Mesendoderm (in vitro differentiated cells): Measurements from ENCODE around the gene DYNC1I1.

Source experiments
- DNase-seq: peaks from one replicate; pipeline ENCODE4 v3.0.0; 2013
- H2AK5ac ChIP-seq: 2 replicates; pipeline ENCODE4 v1.6.1; 2013; ENCODE audit warnings: low read length, inconsistent platforms
- H2BK120ac ChIP-seq: 2 replicates; pipeline ENCODE4 v1.6.1; 2013; ENCODE audit warnings: low read depth, mild to moderate bottlenecking, low read length, moderate library complexity, mixed read lengths
- H2BK15ac ChIP-seq: replicated peaks from 2 replicates; pipeline ENCODE4 v1.6.1; 2013; ENCODE audit warnings: low read depth, mild to moderate bottlenecking, moderate library complexity
- H2BK5ac ChIP-seq: 2 replicates; pipeline ENCODE4 v1.6.1; 2013; ENCODE audit warnings: low read length, inconsistent platforms
- H3K18ac ChIP-seq: 2 replicates; pipeline ENCODE4 v1.6.1; 2013; ENCODE audit warnings: mild to moderate bottlenecking, low read length, mixed read lengths
- H3K23ac ChIP-seq: one replicate; pipeline ENCODE4 v1.6.1; 2013; ENCODE audit warnings: low read length
- H3K27ac ChIP-seq: 2 replicates; pipeline ENCODE4 v1.5.1; 2013; ENCODE audit warnings: low read depth, mild to moderate bottlenecking, inconsistent platforms, low read length, moderate library complexity
- H3K27me3 ChIP-seq: 2 replicates; pipeline ENCODE4 v1.6.1; 2013; ENCODE audit warnings: low read length, control low read depth, mild to moderate bottlenecking, inconsistent platforms; ENCODE audit not compliant: insufficient read depth, poor library complexity
- H3K36me3 ChIP-seq: 2 replicates; pipeline ENCODE4 v1.6.1; 2013; ENCODE audit warnings: low read length, inconsistent platforms; ENCODE audit not compliant: control insufficient read depth, insufficient read depth
- H3K4ac ChIP-seq: one replicate; pipeline ENCODE4 v1.6.1; 2013; ENCODE audit warnings: low read depth, mild to moderate bottlenecking, low read length, moderate library complexity
- H3K4me1 ChIP-seq: 2 replicates; pipeline ENCODE4 v1.6.1; 2013; ENCODE audit warnings: low read depth, low read length, inconsistent platforms; ENCODE audit not compliant: control insufficient read depth
- H3K4me2 ChIP-seq: 2 replicates; pipeline ENCODE4 v1.6.1; 2013; ENCODE audit warnings: low read length
- H3K4me3 ChIP-seq: 2 replicates; pipeline ENCODE4 v1.5.1; 2013; ENCODE audit warnings: mild to moderate bottlenecking, low read length
- H3K56ac ChIP-seq: one replicate; pipeline ENCODE4 v1.6.1; 2013; ENCODE audit warnings: low read length
- H3K79me1 ChIP-seq: 2 replicates; pipeline ENCODE4 v1.6.1; 2013; ENCODE audit warnings: low read length, inconsistent platforms
- H3K79me2 ChIP-seq: 2 replicates; pipeline ENCODE4 v1.6.1; 2013; ENCODE audit warnings: mild to moderate bottlenecking, low read length; ENCODE audit not compliant: control insufficient read depth, insufficient read depth
- H3K9ac ChIP-seq: 2 replicates; pipeline ENCODE4 v1.6.1; 2013; ENCODE audit warnings: low read length, inconsistent platforms
- H4K5ac ChIP-seq: one replicate; pipeline ENCODE4 v1.6.1; 2013; ENCODE audit warnings: low read length
- H4K8ac ChIP-seq: one replicate; pipeline ENCODE4 v1.6.1; 2013; ENCODE audit warnings: low read depth, mild to moderate bottlenecking, control low read depth, low read length, moderate library complexity
- WGBS: extraction: QIAGEN DNeasy Blood & Tissue Kit; methylation state at CpG from one replicate; pipeline ENCODE4 v1.1.7; 2013; ENCODE audit warnings: low lambda C conversion rate, missing lambda C conversion rate; ENCODE audit not compliant: insufficient coverage; ENCODE audit errors: extremely low coverage; 5-methylcytosine and 5-hydroxymethylcytosine counted together

Gene DYNC1I1

DNA sequence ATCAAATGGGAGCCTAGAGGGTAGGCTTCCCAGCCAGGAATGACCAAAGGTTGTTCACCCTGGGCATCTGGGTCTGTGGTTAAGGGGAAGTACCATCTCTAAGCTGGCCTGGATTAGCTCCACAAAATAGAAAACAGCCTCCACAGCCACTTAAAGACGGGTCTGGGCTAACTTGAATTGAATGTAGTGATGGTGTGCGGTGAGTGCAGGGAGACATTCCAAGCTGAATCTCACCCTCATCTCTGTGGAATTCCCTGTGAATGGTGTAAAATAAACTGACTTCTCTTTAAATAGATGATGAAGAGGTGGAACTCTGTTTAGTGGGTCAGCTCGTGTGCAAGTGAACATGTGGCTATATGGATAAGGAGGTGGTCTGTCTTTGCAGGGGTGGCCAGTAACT is 251.0 kb downstream of the DYNC1I1 start:
- Histone ChIP-seq H3K4ac (no peak overlapping the region), H2BK120ac (no peak overlapping the region), H2BK5ac (no peak overlapping the region), H3K9ac (no peak overlapping the region), H4K5ac (no peak overlapping the region), H3K18ac (no peak overlapping the region), H3K36me3 (no peaks in the 10 kb centered on the region), H3K4me2 (no peak overlapping the region), H3K27ac (no peak overlapping the region), H3K56ac (no peak overlapping the region), H3K79me1 (no peaks in the 10 kb centered on the region), H4K8ac (no peak overlapping the region), H2BK15ac (no peak overlapping the region), H2AK5ac (no peak overlapping the region), H3K4me3 (no peak overlapping the region), H3K79me2 (no peaks in the 10 kb centered on the region), H3K27me3 (no peaks in the 10 kb centered on the region), H3K4me1 (peaks cover under 1% of the 10 kb centered on the region), H3K23ac (no peak overlapping the region)
- WGBS: no CpG with 5 or more reads among the region's 3 CpGs
- DNase-seq: no peak

DNA sequence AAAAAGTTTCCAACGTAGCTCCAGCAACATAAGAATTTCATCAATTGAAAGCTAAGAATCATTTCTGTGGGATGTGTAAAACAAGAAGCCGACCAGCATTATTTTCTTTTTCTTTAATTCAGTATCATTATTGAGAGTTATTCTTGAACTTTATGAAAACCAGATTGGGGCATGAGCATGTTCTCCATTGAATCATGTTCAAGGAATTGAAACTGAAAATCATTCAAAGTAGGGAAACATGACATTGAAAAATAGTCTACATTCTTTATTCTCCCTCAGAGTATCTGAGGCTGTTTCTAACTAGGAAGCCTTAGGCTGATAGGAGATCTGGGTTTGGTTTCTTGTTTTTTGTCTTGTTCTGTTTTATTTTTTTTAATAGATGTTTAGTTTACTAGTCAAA is 253.7 kb downstream of the DYNC1I1 start:
- no peaks in the 10 kb centered on the region for H3K79me2 ChIP-seq
- H2BK120ac ChIP-seq: no peak overlapping the region
- H3K23ac ChIP-seq: no peak overlapping the region
- H3K4me3 ChIP-seq: no peak overlapping the region
- no peak for DNase-seq
- no peak overlapping the region for H4K5ac ChIP-seq
- no peak overlapping the region for H3K56ac ChIP-seq
- no peak overlapping the region for H2AK5ac ChIP-seq
- H3K79me1 ChIP-seq: no peaks in the 10 kb centered on the region
- no CpG with 5 or more reads among the region's 2 CpGs for WGBS
- H3K4ac ChIP-seq: no peak overlapping the region
- no peak overlapping the region for H3K9ac ChIP-seq
- H3K27ac ChIP-seq: no peak overlapping the region
- no peak overlapping the region for H3K18ac ChIP-seq
- no peaks in the 10 kb centered on the region for H3K4me1 ChIP-seq
- H2BK15ac ChIP-seq: no peak overlapping the region
- no peaks in the 10 kb centered on the region for H3K27me3 ChIP-seq
- no peaks in the 10 kb centered on the region for H3K36me3 ChIP-seq
- no peak overlapping the region for H4K8ac ChIP-seq
- H2BK5ac ChIP-seq: no peak overlapping the region
- H3K4me2 ChIP-seq: no peak overlapping the region

DNA sequence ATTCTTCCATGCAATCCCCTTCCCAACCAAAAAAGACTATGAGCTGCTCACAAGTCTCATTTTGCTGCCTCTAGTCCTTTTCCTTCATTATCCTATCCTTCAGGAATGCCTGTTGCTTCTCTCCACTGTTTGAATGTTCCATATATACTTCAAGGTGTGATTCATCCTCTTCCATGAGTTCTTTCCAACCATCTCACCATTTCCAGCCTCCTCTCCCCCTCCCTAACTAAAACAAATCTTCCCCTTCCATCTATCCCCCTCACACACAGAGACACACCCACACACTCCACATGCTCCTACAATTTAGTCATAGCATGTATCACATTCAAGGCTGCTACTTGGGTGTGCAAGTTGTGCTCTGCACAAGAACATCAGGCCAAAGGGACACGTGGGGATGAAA is 254.3 kb downstream of the DYNC1I1 start:
- Histone ChIP-seq H2BK120ac (no peak overlapping the region), H3K4me1 (no peaks in the 10 kb centered on the region), H4K5ac (no peak overlapping the region), H3K56ac (no peak overlapping the region), H3K79me2 (no peaks in the 10 kb centered on the region), H3K4me2 (no peak overlapping the region), H2AK5ac (no peak overlapping the region), H3K23ac (no peak overlapping the region), H4K8ac (no peak overlapping the region), H3K9ac (no peak overlapping the region), H3K27ac (no peak overlapping the region), H3K4me3 (no peak overlapping the region), H2BK5ac (no peak overlapping the region), H3K36me3 (no peaks in the 10 kb centered on the region), H2BK15ac (no peak overlapping the region), H3K18ac (no peak overlapping the region), H3K79me1 (no peaks in the 10 kb centered on the region), H3K4ac (no peak overlapping the region), H3K27me3 (no peaks in the 10 kb centered on the region)
- DNase-seq: no peak
- no CpG with 5 or more reads among the region's 1 CpG for WGBS

DNA sequence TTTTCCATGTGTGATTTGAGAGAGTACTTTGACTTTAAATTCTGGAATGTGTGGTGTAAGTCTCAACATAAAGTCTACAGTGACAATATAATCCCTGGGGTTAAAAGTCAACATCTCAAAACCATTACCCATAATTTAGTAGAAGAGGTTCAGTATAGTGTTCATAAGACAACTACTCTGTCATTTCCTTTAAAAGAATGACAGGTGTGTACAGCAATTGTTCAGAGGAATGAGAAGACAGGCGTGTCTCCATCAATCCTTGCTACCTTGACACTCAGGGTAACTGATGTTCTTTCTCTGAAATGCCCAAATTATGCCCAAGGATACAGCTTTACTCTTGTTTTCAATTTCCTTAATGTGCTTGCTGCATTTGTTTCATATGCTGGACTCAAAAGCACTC is 256.4 kb downstream of the DYNC1I1 start:
- no CpG with 5 or more reads among the region's 1 CpG for WGBS

DNA sequence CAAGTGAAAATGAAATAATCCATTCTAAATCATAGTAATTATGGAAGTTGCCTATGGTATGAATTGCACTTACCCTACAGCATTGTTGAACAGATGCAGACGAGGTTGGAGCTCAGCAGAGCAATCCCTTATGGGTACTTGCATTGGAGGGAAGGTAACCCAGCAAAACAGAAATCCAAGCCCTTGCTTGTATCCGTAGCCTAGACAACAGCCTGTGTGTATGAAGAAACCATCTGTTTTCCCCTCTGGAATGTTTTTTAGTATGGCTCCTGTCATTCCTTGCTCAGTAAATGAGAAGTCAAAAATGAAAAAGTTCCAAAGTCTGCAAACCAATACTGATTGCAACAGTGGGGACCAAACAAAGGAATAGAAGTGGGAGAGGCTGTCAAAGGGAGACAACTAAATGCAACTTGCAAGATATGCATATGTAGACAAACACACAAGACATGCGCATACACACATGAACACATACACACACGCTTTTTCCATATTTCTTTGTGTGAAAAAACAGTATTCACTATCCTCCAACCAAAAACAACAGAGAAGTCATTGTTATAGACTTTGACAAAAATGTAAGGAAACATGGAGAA is 260.8 kb downstream of the DYNC1I1 start:
- Histone ChIP-seq H3K4me3 (no peak overlapping the region), H2BK120ac (no peak overlapping the region), H2BK15ac (no peak overlapping the region), H4K8ac (no peak overlapping the region), H2BK5ac (no peak overlapping the region), H3K4me2 (no peak overlapping the region), H3K36me3 (no peaks in the 10 kb centered on the region), H3K4me1 (no peaks in the 10 kb centered on the region), H3K9ac (no peak overlapping the region), H2AK5ac (no peak overlapping the region), H3K79me1 (no peaks in the 10 kb centered on the region), H4K5ac (no peak overlapping the region), H3K27me3 (no peaks in the 10 kb centered on the region), H3K79me2 (no peaks in the 10 kb centered on the region), H3K18ac (no peak overlapping the region), H3K27ac (no peak overlapping the region), H3K23ac (no peak overlapping the region), H3K4ac (no peak overlapping the region), H3K56ac (no peak overlapping the region)
- no peak for DNase-seq
- WGBS: no CpG with 5 or more reads among the region's 4 CpGs

More for the DNA sequence above, 256.4 kb downstream of the DYNC1I1 start:
- Histone ChIP-seq H3K23ac (no peak overlapping the region), H3K18ac (no peak overlapping the region), H3K56ac (no peak overlapping the region), H2BK15ac (no peak overlapping the region), H3K4me1 (no peaks in the 10 kb centered on the region), H3K27me3 (no peaks in the 10 kb centered on the region), H2BK5ac (no peak overlapping the region), H3K4me3 (no peak overlapping the region), H2BK120ac (no peak overlapping the region), H4K5ac (no peak overlapping the region), H2AK5ac (no peak overlapping the region), H3K9ac (no peak overlapping the region), H3K27ac (no peak overlapping the region), H3K36me3 (no peaks in the 10 kb centered on the region), H3K4ac (no peak overlapping the region), H3K79me2 (no peaks in the 10 kb centered on the region), H3K79me1 (no peaks in the 10 kb centered on the region), H3K4me2 (no peak overlapping the region), H4K8ac (no peak overlapping the region)
- no peak for DNase-seq
